ENCODE measurements around the gene CCNB2.

Gene CCNB2

DNA sequence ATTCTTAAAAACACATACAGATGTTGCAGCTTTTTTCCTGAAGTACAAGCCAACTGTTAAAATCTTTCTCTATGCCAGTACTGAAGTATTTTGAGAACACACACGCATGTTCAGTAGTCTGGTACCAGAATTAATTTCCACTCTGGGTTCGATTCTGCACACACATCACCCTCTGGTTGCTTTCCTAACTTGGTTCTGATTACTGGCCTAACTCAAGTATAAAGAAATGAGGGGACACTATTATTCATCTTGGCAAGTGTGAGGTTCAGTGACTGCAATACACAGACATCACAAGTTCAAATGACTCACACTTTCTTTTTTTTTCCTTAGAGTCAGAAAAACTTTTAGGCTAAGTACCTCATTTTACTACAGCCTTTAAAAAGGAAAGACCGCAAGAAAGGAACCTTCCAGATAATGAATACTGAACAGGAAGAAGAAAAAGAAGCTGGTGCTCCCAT, 64.3 kb downstream of the CCNB2 start:
- DNase-seq, result no peak

DNA sequence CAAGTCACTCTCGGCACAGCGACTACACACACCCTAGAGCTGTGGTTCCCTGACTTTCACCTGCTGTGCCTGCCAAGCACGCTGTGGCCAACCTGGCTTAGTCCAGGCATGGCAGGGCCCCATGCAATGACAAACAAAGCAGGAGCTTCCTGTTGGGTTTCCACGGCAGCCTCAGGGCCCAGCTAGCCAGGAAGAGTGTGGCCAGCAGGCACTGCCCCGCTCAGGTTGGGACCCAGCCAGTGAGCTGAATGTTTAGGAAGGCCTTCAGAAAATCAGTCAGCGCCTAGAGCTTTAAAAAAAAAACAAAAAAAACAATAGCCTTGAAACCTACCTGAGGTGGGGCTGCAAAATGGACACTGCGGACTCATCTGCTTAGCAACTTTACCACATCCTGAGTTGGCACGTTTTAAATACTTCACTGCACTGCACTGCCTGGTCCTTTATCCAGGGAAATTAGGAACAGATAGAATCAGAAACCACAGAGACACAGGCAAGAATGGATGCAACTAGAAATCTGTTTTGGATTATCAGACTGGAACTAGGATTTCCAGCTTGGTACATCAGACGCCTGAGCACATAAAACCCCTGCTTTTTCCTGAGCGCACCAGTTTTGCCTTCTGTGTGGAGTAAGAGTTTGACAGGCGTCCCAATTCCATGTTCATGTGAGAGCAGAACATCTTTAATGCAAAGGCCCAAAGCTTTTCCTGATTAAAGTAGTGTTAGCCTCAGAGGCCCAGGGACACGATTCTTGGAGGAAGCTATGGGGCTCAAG, 65.5 kb downstream of the CCNB2 start:
- DNase-seq, result peak; percentile 57

DNA sequence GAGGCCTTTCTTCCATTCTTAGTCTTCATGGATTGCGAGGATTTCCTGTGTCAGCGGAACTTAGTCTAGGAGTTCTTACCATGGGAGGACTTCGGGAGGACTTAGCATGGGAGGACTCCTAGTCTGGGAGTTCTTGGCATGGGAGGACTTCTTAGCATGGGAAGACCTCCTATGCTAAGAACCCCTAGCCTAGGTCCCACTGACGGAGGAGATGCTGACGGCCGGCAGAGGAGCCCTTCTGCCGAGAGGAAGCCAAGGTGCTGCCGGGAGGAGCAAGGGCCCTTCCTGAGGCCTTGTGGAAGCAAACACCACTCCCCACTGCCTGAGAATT, 66.1 kb downstream of the CCNB2 start:
- no peak for DNase-seq

DNA sequence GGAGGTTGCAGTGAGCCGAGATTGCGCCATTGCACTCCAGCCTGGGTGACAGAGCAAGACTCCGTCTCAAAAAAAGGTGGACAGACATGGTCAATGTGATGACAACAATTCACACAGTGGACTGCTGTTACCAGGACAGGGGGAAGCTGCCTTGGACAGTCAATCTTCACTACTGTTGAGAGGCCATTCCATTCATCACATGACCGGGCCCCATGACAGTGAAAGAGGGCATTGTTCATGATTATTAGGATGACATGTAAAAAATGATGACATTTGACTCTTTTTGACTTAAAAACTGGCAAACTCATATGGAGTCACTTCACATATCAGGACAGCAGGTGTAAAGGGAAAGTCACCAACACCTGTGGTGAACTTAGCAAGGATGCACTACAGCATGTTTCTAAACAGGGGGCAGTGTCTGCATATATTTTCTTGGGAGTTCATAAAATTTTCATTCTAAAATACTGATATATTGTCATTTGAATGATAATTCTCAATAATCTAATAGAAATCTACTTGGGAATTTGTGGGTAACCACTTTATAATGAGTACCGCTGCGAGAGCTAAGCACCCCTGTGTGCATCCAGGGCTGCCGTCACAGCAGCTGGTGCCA, 67.4 kb downstream of the CCNB2 start:
- no peak for DNase-seq

DNA sequence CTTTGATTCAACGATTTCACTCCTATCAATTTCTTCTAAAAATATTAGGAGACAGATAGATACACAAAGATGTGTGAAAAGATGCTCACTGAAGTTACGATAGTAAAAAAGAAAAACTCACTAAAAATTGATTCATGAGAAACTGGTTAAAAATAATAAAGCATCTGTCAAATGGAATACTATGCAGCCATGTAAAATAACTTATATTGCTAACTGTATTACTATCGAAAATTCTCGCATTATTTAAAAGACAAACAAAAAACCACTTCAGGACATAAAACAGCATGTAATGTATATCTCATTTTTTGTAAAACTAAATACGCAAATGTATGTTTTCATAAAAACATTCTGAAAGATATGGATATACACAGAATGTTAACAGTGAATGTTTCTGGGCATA, 68.2 kb downstream of the CCNB2 start:
- DNase-seq, result no peak

DNA sequence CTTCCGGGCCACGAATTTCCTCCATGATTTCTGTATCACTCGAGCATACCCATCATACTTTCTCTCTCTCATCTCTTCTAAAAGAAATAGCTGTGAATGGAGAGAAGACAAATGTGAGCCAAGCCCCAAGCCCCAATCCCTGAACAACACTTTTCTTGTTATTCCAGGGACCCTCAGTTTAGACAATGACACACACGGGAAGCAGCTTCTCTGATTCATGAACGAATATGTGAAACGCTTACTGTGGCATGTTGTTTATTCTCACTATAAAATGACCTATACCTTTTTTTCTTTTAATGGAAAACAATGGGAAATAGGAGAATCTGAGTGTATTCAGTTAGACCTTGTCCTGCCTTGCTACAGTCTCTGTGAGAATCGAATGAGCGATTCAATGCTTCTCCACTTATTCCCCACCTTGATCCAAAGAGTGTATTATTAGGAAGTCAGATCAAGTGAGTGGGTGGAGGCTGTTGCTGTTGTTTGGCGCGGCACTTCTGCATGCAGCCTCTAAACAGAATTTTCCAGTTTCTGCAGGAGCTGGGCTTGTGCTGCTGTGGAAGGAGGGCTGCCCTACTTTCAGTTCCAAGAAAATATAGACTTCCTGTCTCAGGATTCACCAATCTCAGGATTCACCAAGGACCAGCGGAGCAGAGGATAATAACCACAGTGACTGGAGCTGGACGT, 69.3 kb downstream of the CCNB2 start:
- no peak for DNase-seq
